Medulla oblongata (tissue), 1 donor: ENCODE data around the gene FFAR4.
A peak's percentile ranks its signal among the peaks of the same experiment; 100 is the strongest.
"Not testable (repeated sequence)": the region's sequence is repeated elsewhere in the genome, so short reads cannot be mapped to it uniquely, and the experiment has no call there.

Source experiments
- DNase-seq: peaks from one replicate; pipeline ENCODE4 v3.0.0-alpha.2; 2015; ENCODE audit errors: extremely low spot score

FFAR4 gene

DNA sequence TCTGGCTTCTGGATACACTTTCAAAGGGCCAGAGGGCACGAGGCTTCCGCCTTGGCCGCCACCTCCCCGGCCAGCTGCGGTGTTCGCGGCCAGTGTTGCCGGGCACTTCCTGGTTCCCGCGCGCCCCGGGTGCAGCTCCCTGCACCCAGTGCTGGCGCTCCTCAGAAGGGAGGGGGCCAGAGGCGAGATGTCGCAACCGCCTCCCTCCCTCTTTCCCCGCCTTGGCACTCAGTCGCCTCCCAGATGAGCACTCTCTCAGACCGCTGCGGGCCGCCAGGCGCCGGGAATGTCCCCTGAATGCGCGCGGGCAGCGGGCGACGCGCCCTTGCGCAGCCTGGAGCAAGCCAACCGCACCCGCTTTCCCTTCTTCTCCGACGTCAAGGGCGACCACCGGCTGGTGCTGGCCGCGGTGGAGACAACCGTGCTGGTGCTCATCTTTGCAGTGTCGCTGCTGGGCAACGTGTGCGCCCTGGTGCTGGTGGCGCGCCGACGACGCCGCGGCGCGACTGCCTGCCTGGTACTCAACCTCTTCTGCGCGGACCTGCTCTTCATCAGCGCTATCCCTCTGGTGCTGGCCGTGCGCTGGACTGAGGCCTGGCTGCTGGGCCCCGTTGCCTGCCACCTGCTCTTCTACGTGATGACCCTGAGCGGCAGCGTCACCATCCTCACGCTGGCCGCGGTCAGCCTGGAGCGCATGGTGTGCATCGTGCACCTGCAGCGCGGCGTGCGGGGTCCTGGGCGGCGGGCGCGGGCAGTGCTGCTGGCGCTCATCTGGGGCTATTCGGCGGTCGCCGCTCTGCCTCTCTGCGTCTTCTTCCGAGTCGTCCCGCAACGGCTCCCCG, at the start of gene FFAR4:
TSS of gene FFAR4 (plus strand) at position 231 of the 842 bp plus-strand sequence. CDS start at position 287, 56 bp downstream.
- DNase-seq, result peak; percentile 54

DNA sequence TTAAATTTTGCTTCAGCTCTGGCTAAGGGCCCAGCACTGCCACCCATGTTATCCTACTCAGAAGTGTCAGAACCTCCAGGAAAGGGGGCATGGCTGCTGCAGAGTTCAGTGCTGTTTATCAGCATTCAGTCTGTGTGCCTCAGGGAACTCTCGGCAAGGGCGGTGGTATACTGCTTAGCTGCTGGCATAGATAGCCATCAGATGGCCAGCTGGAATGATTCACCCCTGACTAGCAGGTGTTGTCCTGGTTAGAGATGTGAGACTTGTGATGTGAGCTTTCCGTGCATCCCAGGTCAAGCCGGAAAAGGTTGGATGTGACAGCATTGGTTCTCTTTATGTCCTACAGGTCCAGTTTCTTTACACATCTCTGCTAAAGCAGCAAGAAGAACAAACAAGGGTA, 47.9 kb upstream of the FFAR4 start:
- no peak for DNase-seq

DNA sequence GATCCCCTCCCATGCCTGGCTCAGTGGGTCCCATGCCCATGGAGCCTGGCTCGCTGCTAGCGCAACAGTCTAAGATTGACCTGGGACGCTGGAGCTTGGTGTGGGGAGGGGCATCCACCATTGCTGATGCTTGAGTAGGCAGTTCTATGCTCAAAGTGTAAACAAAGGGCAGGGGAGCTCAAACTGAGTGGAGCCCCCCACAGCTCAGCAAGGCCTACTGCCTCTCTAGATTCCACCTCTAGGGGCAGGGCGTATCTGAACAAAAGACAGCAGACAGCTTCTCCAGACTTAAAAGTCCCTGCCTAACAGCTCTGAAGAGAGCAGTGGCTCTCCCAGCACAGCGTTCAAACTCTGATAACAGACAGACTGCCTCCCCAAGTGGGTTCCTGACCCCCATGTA, 31.2 kb upstream of the FFAR4 start:
- no peak for DNase-seq

DNA sequence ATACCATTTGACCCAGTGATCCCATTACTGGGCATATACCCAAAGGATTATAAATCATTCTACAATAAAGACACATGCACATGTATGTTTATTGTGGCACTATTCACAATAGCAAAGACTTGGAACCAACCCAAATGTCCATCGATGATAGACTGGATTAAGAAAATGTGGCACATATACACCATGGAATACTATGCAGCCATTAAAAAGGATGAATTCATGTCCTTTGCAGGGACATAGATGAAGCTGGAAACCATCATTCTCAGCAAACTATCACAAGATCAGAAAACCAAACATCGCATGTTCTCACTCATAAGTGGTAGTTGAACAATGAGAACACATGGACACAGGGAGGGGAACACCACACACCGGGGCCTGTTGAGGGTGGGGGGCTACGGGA, 25.6 kb upstream of the FFAR4 start:
- DNase-seq, result not testable (repeated sequence)

DNA sequence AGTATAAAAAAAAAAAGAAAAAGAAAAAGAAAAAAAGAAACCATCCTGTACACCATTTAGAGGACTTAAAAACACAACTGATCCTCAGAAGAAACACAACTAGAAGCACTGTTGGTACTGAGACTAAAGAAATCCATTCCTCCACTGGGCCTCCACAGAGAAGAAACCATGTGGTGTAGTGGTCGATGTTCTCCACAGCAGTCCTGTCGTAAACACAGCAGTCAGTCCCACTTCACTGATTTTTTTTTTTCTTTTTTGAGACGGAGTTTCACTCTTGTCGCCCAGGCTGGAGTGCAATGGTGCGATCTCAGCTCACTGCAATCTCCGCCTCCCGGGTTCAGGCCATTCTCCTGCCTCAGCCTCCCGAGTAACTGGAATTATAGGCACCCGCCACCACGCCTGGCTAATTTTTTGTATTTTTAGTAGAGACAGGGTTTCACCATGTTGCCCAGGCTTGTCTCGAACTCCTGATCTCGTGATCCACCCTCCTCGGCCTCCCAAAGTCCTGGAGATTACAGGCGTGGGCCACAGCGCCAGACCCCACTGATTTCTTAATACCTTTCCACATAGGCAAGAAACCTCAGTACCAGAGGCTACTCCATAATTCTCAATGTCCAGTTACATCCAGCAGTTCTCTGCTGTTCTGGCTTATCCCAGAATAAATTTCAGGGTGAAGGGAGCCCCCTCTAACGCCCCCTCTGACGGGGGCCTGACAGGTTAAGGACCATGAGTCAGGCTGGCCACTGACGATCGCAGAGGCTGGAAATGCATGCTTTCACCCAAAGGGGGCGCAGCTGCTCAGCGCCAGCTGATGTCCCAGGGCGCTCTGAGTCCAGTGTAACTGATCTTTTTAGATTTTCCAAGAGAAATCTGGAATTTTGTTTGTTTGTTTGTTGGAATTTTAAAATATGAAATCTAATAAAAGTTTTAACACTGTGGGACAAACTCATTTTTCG, 24.8 kb upstream of the FFAR4 start:
- peak; percentile 39 for DNase-seq

DNA sequence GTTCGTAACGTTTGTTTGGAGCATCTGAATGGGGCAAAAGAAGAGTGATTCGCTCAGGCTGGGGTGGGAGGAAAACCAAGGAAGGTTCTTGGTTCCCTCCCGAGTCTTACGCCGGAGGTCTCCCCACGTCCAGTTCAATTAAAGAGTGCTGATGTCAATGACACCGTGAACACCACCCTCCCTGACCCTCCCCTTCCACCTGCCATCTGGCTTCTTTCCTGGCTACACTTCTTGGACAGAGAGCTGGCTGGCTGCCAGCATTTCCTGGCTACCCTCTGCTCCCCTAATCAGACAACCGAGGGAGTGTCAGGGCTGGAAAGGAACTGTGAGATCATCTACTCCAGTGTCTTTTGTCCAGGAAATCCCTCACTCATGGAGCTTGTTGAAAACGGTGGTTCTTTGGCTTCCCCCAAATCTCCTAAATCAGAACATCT, 24.1 kb upstream of the FFAR4 start:
- DNase-seq, result no peak

DNA sequence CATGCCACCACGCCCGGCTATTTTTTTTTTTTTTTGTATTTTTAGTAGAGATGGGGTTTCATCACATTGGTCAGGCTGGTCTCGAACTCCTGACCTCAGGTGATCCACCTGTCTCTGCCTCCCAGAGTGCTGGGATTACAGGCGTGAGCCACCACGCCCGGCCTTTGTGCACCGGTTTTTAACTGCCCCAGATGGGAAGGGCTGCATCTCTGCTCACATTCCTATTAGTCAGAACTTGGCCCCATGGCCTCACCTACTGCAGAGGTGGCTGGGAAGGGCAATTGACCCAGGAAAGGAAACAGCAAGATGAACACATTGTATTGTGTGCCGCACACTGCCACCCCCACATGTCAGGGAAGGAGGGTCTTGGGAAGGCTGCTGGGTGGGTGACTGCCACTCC, 19.5 kb upstream of the FFAR4 start:
- not testable (repeated sequence) for DNase-seq

DNA sequence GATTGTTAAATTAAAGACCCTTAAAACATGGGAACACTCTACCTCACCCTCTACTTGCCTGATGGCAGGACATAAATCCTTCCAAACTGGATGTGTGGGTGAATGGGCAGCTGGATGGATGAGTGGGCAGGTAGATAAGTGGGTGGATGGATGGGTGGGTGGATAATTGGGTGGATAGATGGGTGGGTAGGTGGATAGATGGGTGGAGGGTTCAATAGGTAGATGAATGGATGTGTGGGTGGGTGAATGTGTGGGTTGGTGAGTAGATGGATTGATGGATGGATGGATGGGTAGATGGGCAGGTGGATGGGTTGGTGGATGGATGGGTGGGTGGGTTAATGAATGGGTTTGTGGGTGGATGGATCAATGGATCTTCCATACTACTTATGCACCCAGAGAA, 18.9 kb upstream of the FFAR4 start:
- no peak for DNase-seq

DNA sequence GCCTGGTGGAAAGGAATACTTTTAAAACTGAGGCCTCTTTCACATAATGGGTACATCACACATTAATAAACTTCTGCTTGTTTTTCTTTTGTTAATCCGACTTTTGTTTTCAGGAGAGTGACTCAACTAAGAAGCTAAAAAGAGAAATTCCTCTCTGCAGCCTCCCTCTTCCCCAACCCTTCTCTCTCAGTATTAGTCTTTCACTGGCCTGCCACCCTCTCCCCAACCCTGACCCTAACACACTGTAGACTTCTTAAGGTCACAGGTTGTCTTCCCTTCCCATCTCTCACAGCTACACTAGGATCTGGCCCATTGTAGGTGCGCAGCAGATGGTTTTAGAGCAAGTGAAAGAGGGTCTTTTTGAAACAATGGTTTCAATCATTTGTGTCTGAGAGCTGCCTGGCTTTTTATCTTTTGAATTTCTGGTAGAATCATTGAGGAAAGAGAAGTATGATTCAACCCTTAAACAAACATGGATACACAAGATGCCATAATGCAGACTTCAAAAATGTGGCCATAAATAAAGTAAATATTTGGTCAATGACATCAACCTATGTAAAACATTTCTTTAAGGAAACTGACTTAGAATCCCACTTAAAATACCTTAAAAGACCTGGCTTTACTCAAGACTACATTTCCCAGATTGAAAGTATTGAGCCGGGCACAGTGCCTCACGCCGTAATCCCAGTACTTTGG, 17.9 kb upstream of the FFAR4 start:
- no peak for DNase-seq

DNA sequence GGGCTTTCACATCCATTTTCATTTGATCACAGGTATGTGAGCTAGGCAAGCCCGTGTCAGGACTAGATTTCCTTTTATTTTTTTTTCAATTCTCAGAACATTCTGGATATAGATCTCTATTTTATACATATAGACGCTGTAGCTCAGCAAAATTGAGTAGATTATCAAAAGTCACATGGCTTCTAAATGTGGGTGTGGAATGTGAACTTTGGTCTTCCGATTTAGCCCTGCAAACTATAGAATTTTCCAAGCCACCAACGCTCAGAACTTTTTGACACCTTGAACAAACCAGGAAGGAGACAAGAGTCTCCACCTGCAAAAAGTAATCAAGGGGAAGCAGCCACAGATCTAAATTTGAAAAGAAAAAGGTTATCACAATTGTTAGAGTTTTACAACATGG, 15.9 kb upstream of the FFAR4 start:
- DNase-seq, result no peak

DNA sequence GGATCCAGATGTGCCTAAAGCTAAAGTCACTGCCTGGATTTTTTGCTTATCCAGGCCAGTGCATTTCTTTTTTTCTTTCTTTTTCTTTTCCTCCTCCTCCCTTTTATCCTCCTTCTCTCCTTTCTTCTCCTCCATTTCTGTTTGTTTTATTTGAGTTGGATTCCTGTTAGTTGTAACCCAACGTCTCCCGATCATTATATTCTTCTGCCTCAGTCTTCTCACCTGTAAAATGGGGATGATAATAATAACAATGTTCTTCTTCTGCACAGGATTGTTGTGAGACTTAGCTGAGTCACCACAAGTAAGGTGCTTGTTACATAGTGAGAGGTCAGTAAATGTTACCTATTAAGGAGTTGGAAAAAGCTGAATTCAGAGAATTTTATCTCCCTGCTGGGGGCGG, 13.7 kb upstream of the FFAR4 start:
- DNase-seq, result no peak

DNA sequence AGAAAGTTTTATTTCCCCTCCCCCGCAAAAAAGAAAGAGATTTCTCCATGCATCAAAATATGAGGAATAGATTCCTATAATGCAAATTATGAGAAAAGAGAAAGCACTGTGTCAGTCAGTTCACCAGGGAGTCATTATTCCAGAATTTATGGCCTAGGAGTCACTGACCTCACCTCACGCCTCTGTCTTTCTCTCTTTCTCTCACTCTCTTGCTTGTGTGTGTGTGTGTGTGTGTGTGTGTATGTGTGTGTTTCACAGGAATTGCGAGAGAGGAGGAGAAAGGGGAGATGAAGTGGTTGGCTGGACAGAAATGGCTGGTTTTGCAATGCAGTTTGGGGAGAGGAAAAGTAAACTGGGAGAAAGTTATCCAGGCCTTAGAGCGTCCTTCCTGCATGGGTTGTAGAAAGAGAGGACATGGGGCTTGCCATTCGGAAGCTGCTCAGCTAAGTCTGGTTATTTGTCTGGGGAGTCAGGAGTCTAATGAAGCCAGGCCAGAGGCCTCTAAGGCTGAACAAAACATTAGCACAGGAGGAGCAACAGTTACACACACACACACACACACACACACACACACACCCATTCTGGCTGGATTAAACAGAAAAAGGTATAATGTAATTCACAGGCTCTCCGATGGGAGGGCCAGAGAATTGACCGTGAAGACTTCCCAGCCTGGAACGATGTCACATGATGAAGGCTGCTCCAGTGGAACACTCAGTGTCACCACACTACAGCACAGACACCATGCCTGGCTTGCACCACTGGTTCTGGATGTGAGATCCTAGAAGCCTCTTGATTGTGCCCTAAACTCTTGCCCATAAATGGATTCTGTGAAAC, 12.8 kb upstream of the FFAR4 start:
- no peak for DNase-seq

DNA sequence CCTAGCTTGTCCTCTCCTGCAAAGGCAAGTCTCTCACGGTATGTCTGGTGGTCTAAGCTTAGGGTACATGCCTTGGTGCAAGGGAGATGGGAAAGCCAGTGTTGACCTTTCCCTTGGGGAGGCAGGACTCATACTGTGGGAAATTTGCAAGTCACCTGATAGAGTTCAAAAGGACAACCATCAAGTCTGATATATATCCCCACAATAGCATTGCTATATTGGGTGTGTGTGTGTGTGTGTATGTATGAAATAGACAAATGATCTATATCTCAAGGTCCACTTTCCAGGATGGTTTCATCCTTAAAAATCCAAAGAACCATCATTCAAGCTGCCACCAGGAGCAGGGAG, 12.2 kb upstream of the FFAR4 start:
- no peak for DNase-seq

DNA sequence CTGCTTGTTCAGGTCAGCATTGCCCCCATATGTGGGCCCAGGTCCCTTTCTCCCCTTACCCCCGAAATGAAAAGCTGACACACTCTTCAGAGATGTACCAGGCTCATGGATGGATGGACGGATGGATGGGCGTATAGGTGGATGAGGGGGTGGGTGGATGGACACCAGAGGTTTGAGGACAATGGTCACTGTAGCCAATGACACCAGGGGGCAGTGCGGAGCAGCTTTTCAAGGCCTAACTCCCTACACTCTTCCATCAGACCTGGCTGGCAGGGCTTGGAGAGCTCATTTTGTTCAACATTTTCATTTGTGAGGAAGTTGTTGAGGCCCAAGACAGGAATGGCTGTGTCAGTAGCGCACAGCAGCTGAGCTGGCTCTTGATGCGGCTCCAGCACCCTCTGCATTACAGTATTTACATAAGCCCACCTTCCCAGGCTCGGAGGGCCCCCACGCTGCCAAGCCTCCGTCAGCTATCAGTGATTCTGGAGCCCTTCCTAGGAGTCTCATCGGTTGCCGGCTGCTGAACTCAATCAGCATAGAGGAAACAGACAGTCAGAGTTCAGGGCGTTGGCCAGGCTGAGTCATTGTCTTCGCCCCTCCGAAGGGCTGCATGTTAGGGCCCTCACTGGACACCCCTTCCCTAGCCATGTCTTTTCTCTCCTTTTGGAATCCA, 11.6 kb upstream of the FFAR4 start:
- DNase-seq, result peak; percentile 88

DNA sequence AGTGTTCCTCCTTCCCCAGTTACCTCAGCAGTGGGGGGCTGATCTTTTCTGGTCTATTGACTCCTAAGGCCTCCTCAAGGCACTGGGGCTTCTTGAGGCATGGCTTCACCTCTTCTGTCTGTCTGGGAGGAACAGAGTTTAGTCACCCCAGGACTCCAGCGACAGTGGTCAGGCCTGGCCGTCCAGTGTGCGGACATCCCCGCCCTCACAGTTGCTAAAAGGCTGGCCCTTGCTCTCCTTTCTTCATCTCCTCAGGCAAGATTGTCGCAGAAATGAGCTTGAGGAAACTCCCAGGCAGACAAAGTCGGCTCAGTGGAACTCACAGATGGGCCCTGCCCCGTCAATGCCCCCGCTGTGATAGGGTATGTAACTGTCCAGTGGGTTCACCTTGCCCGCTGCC, 7.0 kb upstream of the FFAR4 start:
- no peak for DNase-seq

DNA sequence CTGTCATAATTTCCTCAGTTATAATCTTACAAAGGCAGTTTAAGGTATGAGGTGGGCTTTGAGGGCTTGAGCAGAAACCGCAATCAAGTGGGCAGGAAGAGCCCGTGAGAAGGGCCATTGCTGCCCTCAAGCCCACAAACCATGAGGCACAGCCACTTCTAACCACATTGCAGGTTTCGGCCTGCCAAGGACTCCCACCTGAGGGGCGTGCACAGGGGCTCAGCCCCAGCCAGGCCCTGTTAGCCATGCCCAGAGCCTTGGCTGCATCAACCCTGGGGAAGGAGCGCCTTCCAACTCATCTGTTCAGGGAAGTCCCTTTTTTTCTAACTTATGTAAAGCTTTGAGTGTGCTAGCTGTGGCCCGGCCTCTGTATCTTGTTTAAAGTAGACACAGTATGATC, 5.9 kb upstream of the FFAR4 start:
- no peak for DNase-seq

DNA sequence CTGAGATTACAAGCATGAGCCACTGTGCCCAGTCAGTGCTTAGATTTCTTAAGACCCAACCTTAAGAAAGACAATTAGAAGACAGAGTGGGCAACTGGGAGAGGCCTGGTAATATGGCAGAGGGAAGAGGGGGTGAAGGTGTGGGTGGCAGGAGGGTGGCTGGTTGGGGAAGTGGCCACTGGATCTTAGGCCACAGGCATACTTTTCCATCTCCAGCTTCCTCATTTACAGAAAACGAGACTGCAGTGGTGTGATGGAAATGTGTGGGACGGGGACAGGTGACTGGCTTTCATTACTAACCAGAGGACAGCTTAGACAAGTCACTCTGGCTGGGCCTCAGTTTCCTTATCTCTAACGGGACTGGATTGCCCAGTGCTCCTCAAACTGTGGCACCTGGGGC, 1.0 kb upstream of the FFAR4 start:
- peak; percentile 19 for DNase-seq

DNA sequence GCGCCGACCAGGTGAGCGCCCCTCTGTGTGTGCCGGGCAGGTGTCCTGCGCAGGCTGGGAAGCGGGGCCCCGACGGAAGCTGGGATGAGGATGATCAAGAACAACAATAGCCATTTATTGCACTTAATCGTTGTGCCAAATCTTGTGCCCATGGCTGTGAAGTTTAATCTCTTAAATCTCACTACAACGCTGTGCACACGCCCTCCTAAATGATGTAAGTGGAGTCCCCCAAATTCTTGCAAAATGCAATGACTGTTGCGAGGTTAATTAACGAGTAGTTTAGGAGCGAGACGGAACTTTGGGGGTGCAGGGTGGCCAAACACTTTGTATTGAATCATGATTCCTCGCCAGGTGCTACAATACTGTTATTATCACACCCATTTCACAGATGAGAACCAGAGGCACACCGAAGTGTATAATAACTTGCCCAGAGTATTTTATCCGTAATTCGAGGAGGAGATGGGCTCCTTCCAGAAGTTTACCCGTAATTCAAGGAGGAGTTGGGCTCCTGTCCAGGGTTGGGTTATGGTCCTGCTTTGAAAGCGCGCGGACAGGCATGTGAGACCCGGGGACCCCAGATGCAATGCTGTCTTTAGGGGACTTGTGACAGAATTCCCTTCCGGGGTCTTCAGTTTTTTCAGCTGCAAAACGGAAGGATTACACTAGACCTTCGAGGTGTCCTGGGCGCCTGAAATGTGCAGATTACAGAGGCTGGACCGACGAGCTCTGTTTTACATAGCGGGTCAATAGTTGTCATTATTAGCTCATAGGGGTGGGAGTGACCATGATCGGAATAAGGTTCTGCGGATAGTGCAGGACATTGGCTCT, 1.0 kb downstream of the FFAR4 start:
- no peak for DNase-seq

DNA sequence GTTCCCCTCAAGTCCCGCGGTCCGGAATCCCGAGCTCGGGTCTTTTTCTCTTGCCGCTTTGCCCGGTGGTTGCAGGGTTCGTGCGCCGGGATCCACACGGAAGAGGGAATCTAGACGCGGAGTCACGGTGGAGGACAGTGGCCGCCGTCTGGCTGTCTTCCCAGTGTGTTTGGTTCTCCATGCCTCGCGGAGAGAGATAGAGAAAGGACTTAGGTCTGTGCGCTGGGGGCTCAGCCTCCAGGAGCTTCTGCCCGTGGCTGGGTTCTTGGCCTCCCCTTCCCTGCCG, 1.6 kb downstream of the FFAR4 start:
- DNase-seq, result no peak

DNA sequence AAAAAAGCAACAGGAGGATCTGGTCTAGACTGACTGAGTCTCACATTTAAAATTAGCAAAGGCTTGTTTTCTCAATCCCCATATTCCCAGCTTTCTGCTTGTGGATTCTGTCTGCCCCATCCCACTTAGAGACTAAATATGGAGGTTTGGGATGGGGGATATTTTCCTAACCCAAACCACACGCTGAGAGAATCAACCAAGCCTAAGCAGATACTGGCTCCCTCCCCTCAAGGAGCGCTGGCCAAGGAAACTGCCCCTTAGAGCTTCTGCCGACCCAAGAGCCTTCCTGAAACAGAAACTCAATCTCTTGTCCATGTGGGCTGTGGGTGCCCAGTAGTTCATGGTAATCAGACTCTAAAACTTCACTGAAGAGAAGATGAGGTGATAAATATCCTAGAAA, 3.9 kb downstream of the FFAR4 start:
- DNase-seq, result peak; percentile 25
